Activated naive CD4-positive, alpha-beta T cell treated with Interleukin-2 at 50 U/mL for 16 hours (primary cell): ENCODE results near the gene FA2H.
"Not testable (repeated sequence)": the region's sequence is repeated elsewhere in the genome, so short reads cannot be mapped to it uniquely, and the experiment has no call there.

Source experiments
- DNase-seq: peaks from one replicate; pipeline ENCODE4 v3.0.0-alpha.2; 2020

Gene FA2H, protein sequence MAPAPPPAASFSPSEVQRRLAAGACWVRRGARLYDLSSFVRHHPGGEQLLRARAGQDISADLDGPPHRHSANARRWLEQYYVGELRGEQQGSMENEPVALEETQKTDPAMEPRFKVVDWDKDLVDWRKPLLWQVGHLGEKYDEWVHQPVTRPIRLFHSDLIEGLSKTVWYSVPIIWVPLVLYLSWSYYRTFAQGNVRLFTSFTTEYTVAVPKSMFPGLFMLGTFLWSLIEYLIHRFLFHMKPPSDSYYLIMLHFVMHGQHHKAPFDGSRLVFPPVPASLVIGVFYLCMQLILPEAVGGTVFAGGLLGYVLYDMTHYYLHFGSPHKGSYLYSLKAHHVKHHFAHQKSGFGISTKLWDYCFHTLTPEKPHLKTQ

DNA sequence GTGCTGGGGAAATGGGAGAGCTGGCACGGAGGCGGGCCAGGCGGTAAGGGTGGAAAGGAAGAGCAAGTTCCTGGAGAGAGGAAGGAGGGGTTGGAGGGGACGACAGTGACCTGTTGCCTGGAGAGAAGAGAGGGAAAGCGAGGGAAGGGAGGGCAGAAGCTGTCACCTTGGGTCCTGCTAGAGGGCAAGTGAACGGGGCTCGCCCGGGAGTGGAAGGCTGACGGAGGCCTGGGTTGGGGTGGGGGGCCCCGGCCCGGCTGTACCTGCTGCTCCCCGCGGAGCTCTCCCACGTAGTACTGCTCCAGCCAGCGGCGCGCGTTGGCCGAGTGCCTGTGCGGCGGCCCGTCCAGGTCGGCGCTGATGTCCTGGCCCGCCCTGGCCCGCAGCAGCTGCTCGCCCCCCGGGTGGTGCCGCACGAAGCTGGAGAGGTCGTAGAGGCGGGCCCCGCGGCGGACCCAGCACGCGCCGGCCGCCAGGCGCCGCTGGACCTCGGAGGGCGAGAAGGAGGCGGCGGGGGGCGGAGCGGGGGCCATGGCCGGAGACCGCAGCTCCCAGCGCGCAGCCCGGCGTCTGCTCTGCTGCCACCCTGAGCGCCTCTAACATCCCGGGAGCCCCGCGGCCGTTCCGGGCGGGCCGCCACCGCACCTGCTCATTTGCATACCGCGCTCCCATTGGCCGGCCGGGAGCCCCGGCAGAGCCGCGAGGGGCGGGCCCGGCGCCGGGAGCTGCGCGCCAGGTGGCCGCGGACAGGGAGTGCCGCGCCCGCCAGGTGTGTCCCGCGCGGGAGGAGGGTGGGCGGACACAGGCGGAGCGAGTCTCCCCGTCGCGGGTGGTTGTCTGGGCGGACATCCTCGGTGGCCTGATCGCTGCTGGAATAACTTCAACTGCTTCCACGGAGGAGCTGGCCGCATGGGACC, at the start of gene FA2H:
Gene FA2H, minus strand, starts transcription at position 598 of the 917 bp plus-strand sequence. Its CDS starts 65 bp downstream, at position 533.
- peak; percentile 67 for DNase-seq

DNA sequence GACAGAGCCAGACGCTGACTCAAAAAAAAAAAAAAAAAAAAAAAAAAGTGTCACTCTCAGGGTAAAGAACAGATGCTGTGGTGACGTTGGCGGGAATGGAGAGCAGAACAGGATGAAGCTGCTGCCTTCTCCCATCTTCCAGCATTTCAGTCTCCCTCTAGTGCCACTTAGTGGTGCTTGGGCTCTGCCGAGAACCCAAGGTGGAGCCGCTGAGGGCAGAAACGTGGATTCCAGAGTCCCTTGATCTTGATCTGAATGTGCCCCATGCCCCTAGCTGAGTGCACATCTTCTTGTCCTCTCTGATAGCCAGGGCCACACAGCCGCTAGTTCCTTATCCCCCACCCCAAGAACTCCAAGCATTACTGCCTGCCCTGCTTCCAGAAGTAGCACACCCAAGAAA, 43.2 kb upstream of the FA2H start:
- DNase-seq: no peak

DNA sequence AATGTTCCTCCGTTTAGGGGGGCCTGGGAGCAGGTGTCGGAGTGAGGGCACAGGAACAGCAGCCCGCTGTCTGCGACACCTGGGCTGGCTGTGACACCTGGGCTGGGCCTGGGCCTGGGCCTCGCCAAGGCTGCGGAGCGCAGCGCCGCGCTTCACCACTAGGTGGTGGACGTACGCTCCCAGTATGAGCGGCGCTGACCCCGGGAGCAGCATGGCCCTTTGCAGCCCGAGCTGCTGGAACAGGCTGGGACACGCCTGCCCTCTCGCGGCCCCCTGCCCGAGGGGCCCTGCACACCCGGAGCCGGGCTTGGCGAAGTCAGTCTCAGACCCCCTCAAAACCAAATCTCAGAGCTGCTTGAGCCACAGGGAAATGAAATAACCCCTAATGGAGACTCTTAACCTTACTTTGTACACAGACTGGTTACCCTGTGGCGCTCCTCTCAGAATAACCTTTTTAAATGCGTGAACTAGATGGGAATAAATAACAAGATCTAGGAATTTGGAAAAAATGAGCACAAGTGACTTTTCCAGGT, 38.6 kb upstream of the FA2H start:
- DNase-seq: peak; percentile 77

DNA sequence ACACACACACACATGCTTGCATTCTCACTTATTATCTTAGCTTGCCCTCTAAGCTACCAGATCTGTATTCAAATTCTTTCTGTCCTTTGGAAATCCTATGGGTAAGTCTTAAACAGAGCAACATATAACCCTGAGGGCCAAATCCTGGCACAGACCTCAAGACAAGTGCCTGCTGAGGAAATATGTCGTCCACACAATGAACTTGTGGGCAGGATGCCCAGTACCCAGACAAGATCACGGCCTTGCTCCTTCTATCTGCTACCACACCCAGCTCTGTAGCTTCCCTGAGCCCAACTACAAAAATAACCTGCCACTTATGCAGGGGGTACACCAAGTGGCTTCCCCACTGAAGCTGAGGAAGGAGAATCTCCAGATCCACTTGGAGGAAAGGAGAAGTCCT, 37.3 kb upstream of the FA2H start:
- no peak for DNase-seq

DNA sequence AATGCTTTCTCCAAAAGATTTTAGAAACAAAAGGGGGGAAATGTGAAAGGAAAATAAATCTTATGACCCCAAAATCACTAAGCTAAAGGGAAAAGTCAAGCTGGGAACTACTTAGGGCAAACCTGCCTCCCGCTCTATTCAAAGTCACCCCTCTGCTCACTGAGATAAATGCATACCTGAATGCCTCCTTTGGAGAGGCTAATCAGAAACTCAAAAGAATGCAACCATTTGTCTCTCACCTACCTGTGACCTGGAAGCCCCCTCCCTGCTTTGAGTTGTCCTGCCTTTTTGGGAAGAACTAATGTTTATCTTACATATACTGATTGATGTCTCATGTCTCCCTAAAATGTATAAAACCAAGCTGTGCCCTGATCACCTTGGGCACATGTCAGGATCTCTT, 36.6 kb upstream of the FA2H start:
- DNase-seq: not testable (repeated sequence)

DNA sequence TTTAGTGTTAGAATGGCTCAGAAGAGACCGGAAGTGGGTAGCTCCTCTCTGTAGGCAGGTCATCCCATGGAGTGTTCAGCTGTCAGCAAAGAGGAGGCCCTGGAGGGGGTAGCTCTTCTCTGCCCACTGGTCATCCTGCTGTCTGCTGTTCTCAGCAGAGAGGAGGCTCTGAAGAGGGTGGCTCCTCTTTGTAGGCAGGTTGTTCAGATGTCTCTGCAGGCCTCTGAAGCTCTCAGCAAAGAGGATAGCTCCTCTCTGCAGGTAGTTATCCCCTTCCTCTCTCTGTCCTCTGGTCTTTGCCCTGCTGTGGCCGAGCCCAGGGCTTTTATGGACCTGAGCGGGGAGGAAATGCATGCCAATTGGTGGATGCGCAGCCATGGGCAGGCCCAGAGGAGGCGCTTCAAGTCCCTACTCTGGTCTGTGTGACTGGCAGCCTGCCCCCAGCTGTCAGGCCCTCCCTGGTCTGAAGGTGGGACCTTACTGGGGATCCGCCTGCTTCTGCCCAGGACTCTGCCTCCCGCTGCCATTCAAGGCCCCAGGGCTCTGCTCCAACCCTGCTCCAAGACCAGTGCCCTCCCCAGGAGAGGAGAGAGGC, 32.5 kb upstream of the FA2H start:
- DNase-seq: no peak

DNA sequence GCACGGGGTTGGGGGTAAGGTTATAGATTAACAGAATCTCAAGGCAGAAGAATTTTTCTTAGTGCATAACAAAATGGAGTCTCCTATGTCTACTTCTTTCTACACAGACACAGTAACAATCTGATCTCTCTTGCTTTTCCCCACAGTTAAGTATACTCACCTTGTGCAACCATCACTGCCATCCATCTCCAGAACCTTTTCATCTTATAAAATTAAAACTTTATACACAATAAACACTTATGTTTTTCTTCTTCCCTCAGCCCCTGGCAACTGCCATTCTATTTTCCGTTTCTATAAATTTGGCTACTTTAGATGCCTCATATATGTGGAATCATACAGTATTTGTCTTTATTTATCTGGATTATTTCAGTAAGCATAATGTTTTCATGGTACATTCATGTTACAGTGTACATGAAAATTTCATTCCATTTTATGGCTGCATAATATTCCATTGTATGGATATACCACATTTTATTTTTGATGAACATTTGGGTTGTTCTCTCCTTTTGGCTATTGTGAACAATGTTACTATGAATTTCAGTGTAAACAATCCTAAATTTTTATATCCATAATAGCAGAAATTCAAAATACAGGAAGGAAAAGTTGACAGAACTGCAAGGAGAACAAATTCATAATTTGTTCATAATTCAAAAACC, 25.7 kb upstream of the FA2H start:
- no peak for DNase-seq

DNA sequence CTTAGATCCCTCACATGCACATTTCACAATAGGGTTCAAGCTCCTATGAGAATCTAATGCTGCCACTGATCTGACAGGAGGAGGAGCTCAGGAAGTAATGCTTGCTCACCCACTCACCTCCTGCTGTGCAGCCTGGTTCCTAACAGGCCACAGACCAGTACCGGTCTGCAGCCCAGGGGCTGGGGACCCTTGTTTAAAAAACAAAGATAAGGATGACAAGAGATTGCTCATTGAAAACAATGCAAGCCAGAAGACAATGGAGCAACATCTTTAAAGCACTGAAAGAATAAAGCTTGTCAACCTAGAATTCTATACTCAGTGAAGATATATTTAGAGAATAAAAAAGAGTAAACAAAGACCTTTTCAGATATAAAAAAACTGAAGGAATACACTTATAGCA, 22.8 kb upstream of the FA2H start:
- DNase-seq: no peak

DNA sequence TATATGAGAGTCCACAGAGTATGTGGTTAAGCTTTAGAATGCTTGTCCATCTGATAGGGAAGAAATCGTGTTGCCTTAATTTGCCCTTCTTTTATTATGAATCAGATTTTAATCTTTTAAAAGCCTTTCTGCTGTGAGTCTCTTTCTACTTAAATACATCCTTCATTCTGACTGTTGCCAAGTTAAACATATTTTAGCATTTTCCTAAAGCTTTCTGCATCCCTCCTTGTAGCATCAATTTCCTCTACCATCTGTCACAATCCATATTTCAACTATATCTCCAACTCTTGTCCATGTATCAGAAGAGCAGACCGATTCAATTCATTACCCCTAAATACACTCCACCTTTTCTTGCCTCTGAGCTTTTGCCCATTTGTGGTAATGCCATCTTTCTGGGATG, 20.5 kb upstream of the FA2H start:
- no peak for DNase-seq

DNA sequence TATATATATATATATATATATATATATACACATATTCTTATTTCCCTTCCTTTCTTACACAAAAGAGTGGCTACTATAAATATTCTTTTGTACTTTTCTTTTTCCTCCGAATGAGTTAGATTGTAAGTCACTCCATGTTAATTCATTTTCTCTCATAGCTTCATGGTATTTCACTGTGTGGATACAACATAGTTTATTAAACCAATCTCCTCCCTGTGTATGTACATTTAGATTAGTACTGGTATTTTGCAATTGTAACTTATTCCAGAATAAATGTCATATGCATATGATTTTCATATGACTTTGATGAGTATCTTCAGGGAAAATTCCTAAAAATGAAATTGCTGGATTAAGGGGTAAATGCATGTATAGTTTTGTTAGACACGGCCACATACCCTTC, 20.0 kb upstream of the FA2H start:
- no peak for DNase-seq

DNA sequence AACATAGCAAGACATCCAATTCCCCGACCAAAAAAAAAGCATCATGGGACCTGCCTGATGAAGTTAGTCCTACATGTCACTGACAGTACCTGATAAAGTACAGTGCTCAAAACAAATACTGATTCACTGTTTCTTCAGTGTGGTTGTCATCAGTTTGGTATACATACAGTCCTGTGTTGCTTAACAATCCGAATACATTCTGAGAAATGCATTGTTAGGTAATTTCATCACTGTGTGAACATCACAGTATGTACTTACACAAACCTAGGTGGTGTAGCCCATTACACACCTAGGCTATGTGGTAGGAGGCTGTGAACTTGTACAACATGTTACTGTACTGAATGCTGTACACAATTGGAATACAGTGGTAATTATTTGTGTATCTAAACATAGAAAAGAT, 19.0 kb upstream of the FA2H start:
- DNase-seq: no peak

DNA sequence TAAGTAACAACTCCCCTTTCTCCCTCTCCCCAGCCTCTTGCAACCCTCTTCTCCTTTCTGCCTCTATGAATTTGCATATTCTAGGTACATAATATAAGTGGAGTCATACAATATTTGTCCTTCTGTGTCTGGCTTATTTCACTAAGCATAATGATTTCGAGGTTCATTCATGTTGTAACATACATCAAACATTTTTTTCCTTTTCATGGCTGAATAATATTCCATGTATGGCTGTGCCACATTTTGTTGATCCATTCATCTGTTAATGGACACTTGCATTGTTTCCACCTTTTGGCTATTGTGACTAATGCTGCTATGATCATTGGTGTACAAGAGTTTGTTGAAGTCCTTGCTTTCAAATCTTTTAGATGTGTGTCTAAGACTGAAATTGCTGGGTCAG, 17.6 kb upstream of the FA2H start:
- DNase-seq: no peak

DNA sequence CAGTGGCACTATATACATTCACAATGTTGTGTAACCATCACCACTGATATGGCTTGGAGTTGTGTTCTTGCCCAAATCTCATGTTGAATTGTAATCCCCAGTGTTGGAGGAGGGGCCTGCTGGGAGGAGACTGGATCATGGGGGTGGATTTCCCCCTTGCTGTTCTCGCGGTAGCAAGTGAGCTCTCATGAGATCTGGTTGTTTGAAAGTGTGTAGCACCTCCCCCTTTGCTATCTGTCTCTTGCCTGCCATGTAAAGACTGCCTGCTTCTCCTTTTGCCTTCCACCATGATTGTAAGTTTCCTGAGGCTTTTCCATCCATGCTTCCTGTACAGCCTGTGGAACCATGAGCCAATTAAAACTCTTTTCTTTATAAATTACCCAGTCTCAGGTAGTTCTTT, 17.1 kb upstream of the FA2H start:
- not testable (repeated sequence) for DNase-seq

DNA sequence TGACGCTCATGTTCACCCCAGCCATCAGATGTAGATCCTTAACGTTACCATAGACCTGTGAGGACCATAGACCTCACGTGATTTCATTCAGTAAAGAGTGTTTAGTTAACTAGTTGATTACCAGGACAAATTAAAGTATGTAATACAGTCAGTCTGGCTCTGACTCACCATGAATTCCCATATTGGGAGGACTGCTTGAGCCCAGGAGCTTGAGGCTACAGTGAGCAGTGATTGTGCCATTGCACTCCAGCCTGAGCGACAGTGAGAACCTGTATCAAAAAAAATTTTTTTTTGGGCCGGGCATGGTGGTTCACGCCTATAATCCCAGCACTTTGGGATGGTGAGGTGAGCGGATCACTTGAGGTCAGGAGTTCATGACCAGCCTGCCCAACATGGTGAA, 13.5 kb upstream of the FA2H start:
- DNase-seq: no peak

DNA sequence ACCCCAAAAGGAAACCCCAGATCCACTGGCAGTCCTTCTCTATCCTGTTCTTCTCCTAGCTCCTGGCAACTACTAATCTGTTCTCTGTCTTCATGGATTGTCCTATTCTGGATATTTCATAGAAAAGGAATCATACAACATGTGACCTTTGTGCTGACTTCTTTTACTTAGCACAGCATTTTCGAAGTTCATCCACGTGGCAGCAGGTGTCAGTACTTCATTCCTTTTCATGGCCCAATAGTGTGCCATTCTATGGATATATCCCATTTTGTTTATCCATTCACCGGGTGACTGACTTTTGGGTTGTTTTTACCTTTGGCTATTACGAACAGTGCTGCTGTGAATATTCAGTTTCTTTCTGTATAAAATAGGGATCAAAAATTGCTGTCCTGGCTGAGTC, 10.4 kb upstream of the FA2H start:
- no peak for DNase-seq

DNA sequence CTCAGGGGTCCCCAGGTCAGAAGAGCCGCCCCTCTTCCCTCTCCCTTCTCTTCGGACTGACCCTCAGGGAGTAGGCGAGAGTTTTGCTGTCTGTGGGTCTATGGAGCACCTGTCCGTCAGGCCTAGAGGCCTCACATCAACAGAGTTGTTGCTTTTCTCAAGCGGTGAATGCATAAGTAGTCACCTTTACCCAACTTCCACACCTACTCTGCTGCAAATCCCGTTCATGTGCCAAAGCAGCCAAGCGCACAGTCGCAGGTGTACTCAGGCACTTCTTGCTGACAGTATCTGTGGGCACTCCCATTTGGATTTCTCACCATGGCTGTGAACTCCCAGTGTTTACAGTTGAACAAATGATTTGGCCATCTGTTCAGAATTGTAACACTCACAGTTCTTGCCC, 4.0 kb upstream of the FA2H start:
- DNase-seq: no peak

DNA sequence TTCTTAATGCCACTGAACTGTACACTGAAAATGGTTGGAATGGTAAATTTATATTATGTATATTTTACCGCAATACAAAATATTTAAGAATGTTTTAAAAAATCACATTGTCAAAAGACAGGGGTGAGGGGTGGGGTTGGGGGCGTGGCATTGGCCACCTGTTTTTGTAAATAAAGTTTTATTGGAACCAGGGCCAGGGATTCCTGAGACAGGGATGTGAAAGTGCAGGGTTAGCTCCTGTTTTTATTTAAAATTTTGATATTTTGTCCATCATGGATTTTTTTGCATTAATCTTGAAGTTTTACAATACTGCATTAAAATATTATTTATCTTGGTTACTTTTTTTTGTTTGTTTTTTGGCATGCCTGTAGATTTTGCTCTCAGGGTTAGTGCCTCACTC, 2.3 kb upstream of the FA2H start:
- DNase-seq: no peak

DNA sequence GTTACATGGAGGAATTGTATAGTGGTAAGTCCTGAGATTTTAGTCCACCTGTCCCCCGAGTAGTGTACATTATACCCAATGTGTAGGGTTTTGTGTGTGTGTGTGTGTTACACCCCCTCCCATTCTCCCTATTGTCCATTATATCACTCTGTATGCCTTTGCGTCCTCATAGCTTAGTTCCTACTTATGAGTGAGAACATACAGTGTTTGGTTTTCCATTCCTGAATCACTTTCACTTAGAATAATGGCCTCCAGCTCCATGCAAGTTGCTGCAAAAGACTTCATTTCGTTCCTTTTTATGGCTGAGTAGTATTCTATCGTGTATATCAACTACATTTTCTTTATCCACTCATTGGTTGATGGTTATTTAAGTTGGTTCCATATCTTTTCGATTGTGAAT, 635 bp upstream of the FA2H start:
- DNase-seq: no peak

DNA sequence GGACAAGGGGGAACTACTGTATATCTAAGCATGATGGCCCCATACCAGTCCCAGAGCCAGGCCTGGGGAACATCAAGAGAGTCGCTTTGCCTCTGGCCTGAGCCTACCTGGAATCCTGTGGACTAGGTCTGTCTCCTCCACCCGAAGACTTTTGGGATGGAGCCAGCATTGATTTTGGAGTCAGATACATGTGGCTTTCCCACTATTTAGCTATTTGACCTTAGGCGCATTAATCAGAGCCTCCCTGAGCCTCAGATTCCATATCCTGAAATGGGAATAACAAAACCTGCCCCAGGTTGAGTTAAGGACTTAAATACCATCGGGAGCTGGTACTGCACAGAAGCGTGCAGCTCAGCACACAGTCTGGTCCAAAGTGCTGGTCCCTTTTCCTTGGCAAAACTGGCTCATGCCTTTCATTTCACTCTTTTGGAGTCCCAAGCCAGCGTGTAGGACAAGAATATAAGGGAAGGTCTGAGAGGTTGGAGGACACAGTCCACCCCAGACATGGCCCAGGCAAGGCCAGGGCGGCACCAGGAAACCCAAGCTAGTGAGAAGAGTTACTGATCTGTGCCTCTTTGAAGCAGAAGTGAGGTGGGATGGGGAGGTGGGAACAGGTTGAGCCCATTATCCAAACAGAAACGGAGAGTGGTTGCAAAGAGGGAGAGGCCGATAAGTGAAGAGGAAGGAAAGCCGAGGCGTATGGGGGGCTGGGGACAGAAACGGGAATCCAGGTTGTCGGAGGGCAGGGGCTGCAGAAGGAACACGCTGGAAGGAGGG, 986 bp downstream of the FA2H start:
- DNase-seq: no peak

DNA sequence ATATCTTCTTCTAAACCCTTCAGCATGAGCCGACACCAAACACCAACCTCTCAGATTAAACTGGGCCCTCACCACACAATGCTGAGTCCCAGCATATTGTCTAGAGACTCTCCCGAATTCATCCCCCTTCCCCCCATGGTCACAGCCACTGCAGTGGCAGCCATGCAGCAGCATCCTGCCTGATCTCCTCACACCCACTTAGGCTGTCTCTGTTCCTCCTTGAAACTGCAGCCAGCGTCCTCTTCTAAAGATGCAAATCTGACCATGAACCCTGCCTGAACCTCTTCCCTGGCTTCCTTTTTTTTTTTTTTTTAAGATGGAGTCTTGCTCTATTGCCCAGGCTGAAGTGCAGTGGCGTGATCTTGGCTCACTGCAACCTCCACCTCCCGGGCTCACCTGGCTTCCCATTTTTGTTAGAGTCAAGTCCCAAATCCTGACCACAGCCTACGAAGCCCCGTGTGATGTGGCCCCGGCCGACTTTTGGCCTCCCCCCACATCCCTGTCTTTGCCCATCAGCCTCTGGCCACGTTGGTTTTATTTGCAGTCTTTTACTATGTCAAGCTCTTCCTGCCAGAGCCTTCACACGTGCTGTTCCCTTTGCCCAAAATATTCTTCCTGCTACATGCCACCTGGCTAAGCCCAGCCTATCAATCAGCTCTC, 2.8 kb downstream of the FA2H start:
- no peak for DNase-seq

DNA sequence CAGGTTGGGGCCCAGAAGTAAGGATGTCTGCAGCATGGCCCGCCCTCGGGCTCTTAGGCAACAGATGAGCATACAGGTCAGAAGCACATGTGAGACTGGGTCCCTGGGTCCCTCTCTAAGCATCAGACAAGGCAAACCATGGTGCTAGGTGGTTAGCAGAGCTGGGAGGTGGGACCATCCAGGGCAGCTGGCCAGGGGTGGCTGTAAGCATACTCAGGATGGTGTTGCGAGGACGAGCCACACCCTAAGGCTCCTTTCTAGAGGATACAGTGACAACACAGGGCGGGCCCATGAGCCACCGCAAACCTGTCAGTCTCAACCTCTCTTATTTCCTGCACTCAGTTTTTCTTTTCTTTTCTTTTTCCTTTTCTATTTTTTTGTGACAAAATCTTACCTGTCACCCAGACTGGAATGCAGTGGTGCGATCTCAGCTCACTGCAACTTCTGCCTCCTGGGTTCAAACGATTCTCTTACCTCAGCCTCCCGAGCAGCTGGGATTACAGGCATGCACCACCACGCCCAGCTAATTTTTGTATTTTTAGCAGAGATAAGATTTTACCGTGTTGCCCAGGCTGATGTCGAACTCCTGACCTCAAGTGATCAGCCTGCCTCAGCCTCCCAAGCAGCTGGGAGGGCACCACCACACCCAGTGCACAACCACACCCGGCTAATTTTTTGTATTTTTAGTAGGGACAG, 3.6 kb downstream of the FA2H start:
- DNase-seq: no peak
